ENCODE measurements around the gene PYGO1.
"Not testable (repeated sequence)": the region's sequence is repeated elsewhere in the genome, so short reads cannot be mapped to it uniquely, and the experiment has no call there.

PYGO1 gene

DNA sequence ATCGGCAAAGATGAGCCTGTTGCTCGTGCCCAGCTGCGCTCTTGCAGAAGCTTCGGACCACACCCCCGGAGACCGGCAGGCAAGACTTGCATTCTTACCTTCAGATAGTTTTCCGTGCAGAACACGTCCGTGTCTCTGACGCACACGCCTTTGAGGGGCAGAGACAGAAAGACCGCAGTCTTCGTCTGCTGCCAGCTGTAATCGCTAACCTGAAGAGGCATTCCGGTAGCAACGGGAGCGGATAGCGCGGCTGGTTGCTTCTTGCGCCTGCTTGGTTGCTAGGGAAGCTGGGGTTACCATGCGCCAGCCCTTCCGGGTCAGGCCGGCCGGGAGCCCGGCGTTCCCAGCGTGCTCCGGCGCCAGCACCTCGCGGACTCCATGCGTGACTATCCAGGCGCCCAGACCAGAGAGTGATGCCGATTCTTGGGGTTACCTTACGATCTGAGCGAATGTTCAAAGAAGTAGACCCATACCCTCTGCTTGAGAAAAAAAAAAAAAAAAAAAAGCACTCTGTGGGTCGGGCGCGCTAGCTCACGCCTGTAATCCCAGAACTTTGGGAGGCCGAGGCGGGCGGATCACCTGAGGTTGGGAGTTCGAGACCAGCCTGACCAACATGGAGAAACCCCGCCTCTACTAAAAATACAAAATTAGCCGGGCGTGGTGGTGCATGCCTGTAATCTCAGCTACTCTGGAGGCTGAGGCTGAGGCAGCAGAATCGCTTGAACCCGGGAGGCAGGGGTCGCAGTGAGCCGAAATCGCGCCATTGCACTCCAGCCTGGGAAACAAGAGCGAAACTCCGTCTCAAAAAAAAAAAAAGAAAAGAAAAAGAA, 89.8 kb downstream of the PYGO1 start:
- DNase-seq: peak; percentile 68

- DNase-seq: no peak
Observed at GRCh38 chr15:55496716-55497115, 91.4 kb downstream of the PYGO1 start.

- peak; percentile 22 for DNase-seq
Observed at GRCh38 chr15:55494931-55495330, 93.2 kb downstream of the PYGO1 start.

DNA sequence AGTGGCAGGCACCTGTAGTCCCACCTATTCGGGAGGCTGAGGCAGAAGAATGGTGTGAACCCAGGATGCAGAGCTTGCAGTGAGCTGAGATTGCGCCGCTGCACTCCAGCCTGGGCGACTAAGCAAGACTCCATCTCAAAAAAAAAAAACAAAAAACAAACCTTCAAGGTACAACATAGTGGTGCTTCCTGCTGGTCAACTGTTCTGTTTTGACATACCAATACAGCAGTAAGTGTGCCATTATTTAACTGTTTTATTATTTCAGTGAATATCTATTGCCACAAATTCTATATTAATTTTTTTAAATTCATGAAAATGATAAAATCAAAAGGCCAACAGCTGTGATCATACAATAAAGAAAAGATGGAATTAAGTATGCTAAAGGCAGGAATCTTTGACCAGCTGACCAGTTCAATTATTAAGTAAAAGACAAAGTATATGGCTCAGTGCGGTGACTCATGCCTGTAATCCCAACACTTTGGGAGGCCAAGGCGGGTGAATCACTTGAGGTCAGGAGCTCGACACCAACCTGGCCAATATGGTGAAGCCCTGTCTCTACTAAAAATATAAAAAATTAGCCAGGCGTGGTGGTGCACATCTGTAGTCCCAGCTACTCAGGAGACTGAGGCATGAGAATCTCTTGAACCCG, 99.1 kb downstream of the PYGO1 start:
- not testable (repeated sequence) for DNase-seq

Data from KG1 (cell line).